PC-3 (cell line): ENCODE data around the gene PJVK.

Experiments
- CTCF ChIP-seq: fragments of 300-600 bp; sonication (generic); conservative IDR thresholded peaks from 2 replicates; pipeline ENCODE4 v1.5.1; 2017; ENCODE audit warnings: antibody characterized with exemption, low read depth, mild to moderate bottlenecking, low read length
- EZH2 ChIP-seq: fragments of 300-600 bp; sonication (generic); IDR thresholded peaks from one replicate; pipeline ENCODE4 v1.6.1; 2017; ENCODE audit warnings: antibody characterized with exemption, mild to moderate bottlenecking, low read length; ENCODE audit not compliant: unreplicated experiment

GRCh38 chr2:178508646-178509045, 57.5 kb downstream of the PJVK start:
- TF ChIP-seq EZH2 (no peak), CTCF (no peak)
